Prostate gland (tissue), 2 donors: ENCODE measurements around the gene LPIN1.

Experiments
- CTCF ChIP-seq, 4 experiments: fragments of 200-600 bp in 2 of 4; fragments of 450-650 bp in 2 of 4; sonication (generic) in 2 of 4; IDR thresholded peaks; 1 replicate in 3 of 4; 2 replicates in 1 of 4; pipeline ENCODE4 v1.5.1; 2016 to 2019; ENCODE audit warnings: antibody characterized with exemption in 4 of 4, mild to moderate bottlenecking in 2 of 4, moderate library complexity in 2 of 4
- POLR2AphosphoS5 ChIP-seq: sonication (generic); formaldehyde crosslinking; IDR thresholded peaks from one replicate; pipeline ENCODE4 v1.6.1; 2017; ENCODE audit warnings: antibody characterized with exemption

GRCh38 chr2:11819235-11819729 is 72.8 kb downstream of the LPIN1 start:
- TF ChIP-seq POLR2AphosphoS5 (no peak), CTCF (IDR thresholded peaks at IDR 0.05) (no peak)
